PC-3 (cell line): ENCODE results near the gene CFAP410. TPM values are rescaled to one million over a fixed set of nuclear protein-coding genes. Genes with fewer than 3 reads are reported as not detected.

Experiments
- ATAC-seq: fragments of 200-7000 bp; cut with Tn5 transposase; 2 replicates; pipeline ENCODE4 v1.9.1; 2020; ENCODE audit warnings: mild to moderate bottlenecking, moderate library complexity
- BruUV-seq: library from RNA; stranded (reverse); fragments of 400-500 nt; replicated peaks from 2 replicates; lab custom pipeline; 2021; lab: Mats Ljungman, UMichigan
- CTCF ChIA-PET: fragments of 300-600 bp; sonication (Branson Sonifier 250); formaldehyde crosslinking; loops from one replicate; lab custom pipeline; 2022; ENCODE audit warnings: antibody characterized with exemption; lab: Charles Lee
- POLR2A ChIA-PET: fragments of 300-600 bp; sonication (Branson Sonifier 250); formaldehyde crosslinking; loops from one replicate; lab custom pipeline; 2022; ENCODE audit warnings: antibody characterized with exemption; ENCODE audit not compliant: unreplicated experiment; lab: Charles Lee
- DNase-seq: peaks from one replicate; pipeline ENCODE4 v3.0.0-alpha.2; 2015
- H2AFZ ChIP-seq: fragments of 300-600 bp; sonication (generic); 2 replicates; pipeline ENCODE4 v1.6.0; 2016; ENCODE audit warnings: antibody characterized with exemption, low read length
- H3F3A ChIP-seq: fragments of 300-600 bp; sonication (generic); one replicate; pipeline ENCODE4 v1.6.0; 2017; ENCODE audit warnings: antibody characterized with exemption, low read length, control low read depth, mild to moderate bottlenecking; ENCODE audit not compliant: unreplicated experiment
- H3K27ac ChIP-seq: fragments of 300-600 bp; sonication (generic); 2 replicates; pipeline ENCODE4 v1.5.1; 2016; ENCODE audit warnings: mild to moderate bottlenecking, low read length
- H3K27me3 ChIP-seq: fragments of 300-600 bp; sonication (generic); 2 replicates; pipeline ENCODE4 v1.6.1; 2016; ENCODE audit warnings: low read length, mixed read lengths
- H3K36me3 ChIP-seq: fragments of 300-600 bp; sonication (generic); 2 replicates; pipeline ENCODE4 v1.6.1; 2016; ENCODE audit warnings: low read depth, mixed run types, low read length, mixed read lengths
- H3K4me1 ChIP-seq: fragments of 300-600 bp; sonication (generic); 2 replicates; pipeline ENCODE4 v1.5.1; 2016; ENCODE audit warnings: low read length; ENCODE audit not compliant: insufficient read depth
- H3K4me2 ChIP-seq: fragments of 300-600 bp; sonication (generic); 2 replicates; pipeline ENCODE4 v1.6.0; 2016; ENCODE audit warnings: low read length
- H3K4me3 ChIP-seq: fragments of 300-600 bp; sonication (generic); 2 replicates; pipeline ENCODE4 v1.5.1; 2016; ENCODE audit warnings: mild to moderate bottlenecking, low read length, mixed read lengths
- H3K79me2 ChIP-seq: fragments of 300-600 bp; sonication (generic); 2 replicates; pipeline ENCODE4 v1.6.1; 2017; ENCODE audit warnings: low read length, mixed read lengths
- H3K9ac ChIP-seq: fragments of 300-600 bp; sonication (generic); 2 replicates; pipeline ENCODE4 v1.6.0; 2016; ENCODE audit warnings: mild to moderate bottlenecking, low read length
- H3K9me2 ChIP-seq: fragments of 300-600 bp; sonication (generic); replicated peaks from 2 replicates; pipeline ENCODE4 v1.6.1; 2016; ENCODE audit warnings: mixed run types, low read length, mixed read lengths
- H3K9me3 ChIP-seq: fragments of 300-600 bp; sonication (generic); 2 replicates; pipeline ENCODE4 v1.6.1; 2016; ENCODE audit warnings: low read length, mixed read lengths
- H4K20me1 ChIP-seq: fragments of 300-600 bp; sonication (generic); 2 replicates; pipeline ENCODE4 v1.6.1; 2016; ENCODE audit warnings: low read length, mixed read lengths
- CTCF ChIP-seq: fragments of 300-600 bp; sonication (generic); conservative IDR thresholded peaks from 2 replicates; pipeline ENCODE4 v1.5.1; 2017; ENCODE audit warnings: antibody characterized with exemption, low read depth, mild to moderate bottlenecking, low read length
- EZH2 ChIP-seq: fragments of 300-600 bp; sonication (generic); IDR thresholded peaks from one replicate; pipeline ENCODE4 v1.6.1; 2017; ENCODE audit warnings: antibody characterized with exemption, mild to moderate bottlenecking, low read length; ENCODE audit not compliant: unreplicated experiment
- EZH2phosphoT487 ChIP-seq: fragments of 300-600 bp; sonication (generic); IDR thresholded peaks from 2 replicates; pipeline ENCODE4 v1.6.1; 2018; ENCODE audit warnings: mild to moderate bottlenecking, antibody characterized with exemption, low read length, borderline replicate concordance
- intact Hi-C: fragments of 100-400 bp; cut with micrococcal nuclease; formaldehyde crosslinking; loops from 2 replicates; pipeline ENCODE4 v1.9.0; 2023
- total RNA-seq: library from RNA; depleted of rRNA; stranded (reverse); fragments of >200 nt; gene quantifications from 2 replicates; pipeline ENCODE4 v1.2.3, GENCODE V29; 2014

The CFAP410 gene
- total RNA-seq, 1 experiment from 2014 or later: 18.4 TPM

- ATAC-seq (no peak), DNase-seq (no peak)
- BruUV-seq: no TSS peak
- Histone ChIP-seq H2AFZ (no peak overlapping the region), H3K9me3 (no peaks in the 10 kb centered on the region), H4K20me1 (no peaks in the 10 kb centered on the region), H3F3A (no peaks in the 10 kb centered on the region), H3K4me3 (no peak overlapping the region), H3K27me3 (no peaks in the 10 kb centered on the region), H3K9me2 (no peaks in the 10 kb centered on the region), H3K9ac (no peak overlapping the region), H3K4me2 (no peak overlapping the region), H3K4me1 (no peaks in the 10 kb centered on the region), H3K27ac (no peak overlapping the region), H3K79me2 (no peaks in the 10 kb centered on the region), H3K36me3 (no peaks in the 10 kb centered on the region)
- TF ChIP-seq CTCF (no peak), EZH2phosphoT487 (no peak), EZH2 (no peak)
- ChIA-PET CTCF (no interaction called here), POLR2A (no interaction called here)
- intact Hi-C loops: no loop called here
Measured at GRCh38 chr21:44289381-44290010, 49.7 kb downstream of the CFAP410 start.

- no peaks in the 10 kb centered on the region for H4K20me1 ChIP-seq
- no peak for DNase-seq
Measured at GRCh38 chr21:44288251-44289110, 50.7 kb downstream of the CFAP410 start.

More at GRCh38 chr21:44288251-44289110, 50.7 kb downstream of the CFAP410 start:
- Histone ChIP-seq H3K9ac (no peak overlapping the region), H3K4me2 (no peak overlapping the region), H3K27ac (no peak overlapping the region), H3F3A (no peaks in the 10 kb centered on the region), H3K9me2 (no peaks in the 10 kb centered on the region), H3K36me3 (no peaks in the 10 kb centered on the region), H3K4me3 (no peak overlapping the region), H3K4me1 (no peaks in the 10 kb centered on the region), H3K9me3 (no peaks in the 10 kb centered on the region), H3K79me2 (no peaks in the 10 kb centered on the region), H2AFZ (no peak overlapping the region), H3K27me3 (no peaks in the 10 kb centered on the region)
- no TSS peak for BruUV-seq
- intact Hi-C loops: no loop called here
- ChIA-PET POLR2A (no interaction called here), CTCF (no interaction called here)
- no peak for TF ChIP-seq CTCF
- TF ChIP-seq EZH2: no peak
- TF ChIP-seq EZH2phosphoT487: no peak
- no peak for ATAC-seq
